ENCODE results near the gene SIRT5.

SIRT5 gene

GRCh38 chr6:13524801-13525508 lies 49.4 kb upstream of the SIRT5 start:
- H3K27ac ChIP-seq (ENCODE audit: extremely low read depth, low read depth, low read length): no peak overlapping the region
- POLR2A ChIA-PET: no interaction called here
- H3K9me3 ChIP-seq (ENCODE audit: control insufficient read depth, insufficient read depth, low read depth, low read length): no peaks in the 10 kb centered on the region
- H3K4me1 ChIP-seq (ENCODE audit: control insufficient read depth, insufficient read depth, low read length): no peaks in the 10 kb centered on the region
- H3K4me3 ChIP-seq (ENCODE audit: low read depth, low read length): no peak overlapping the region
- CTCF ChIA-PET: interaction anchor here (0.7 kb wide), 1 partner anchor 33 kb away, joined by 4 read pairs; no protein-coding TSS in a partner anchor
- no peaks in the 10 kb centered on the region for H3K36me3 ChIP-seq (ENCODE audit: control insufficient read depth in 2 of 2, insufficient read depth in 1 of 2, low read length in 2 of 2)
- peak; percentile 50; the same call in 1 of the 2 replicates for TF ChIP-seq ZNF18 (tag by site-specific recombination; IDR thresholded peaks at IDR 0.05)
- no peak for TF ChIP-seq KLF8 (tag by site-specific recombination; IDR thresholded peaks at IDR 0.05)
- TF ChIP-seq ZNF121 (tag by site-specific recombination; IDR thresholded peaks at IDR 0.05): peak; percentile 75

- Histone ChIP-seq H3K9me3 (ENCODE audit: control insufficient read depth, insufficient read depth, low read depth, low read length) (no peaks in the 10 kb centered on the region), H3K27ac (ENCODE audit: extremely low read depth, low read depth, low read length) (no peak overlapping the region), H3K4me1 (ENCODE audit: control insufficient read depth, insufficient read depth, low read length) (no peaks in the 10 kb centered on the region), H3K4me3 (ENCODE audit: low read depth, low read length) (no peak overlapping the region), H3K36me3 (ENCODE audit: control insufficient read depth in 2 of 2, insufficient read depth in 1 of 2, low read length in 2 of 2) (no peaks in the 10 kb centered on the region)
- ChIA-PET POLR2A (interaction anchor here (1.0 kb wide), 1 partner anchor 15 kb away, joined by 3 read pairs; no protein-coding TSS in a partner anchor), CTCF (interaction anchor here (0.9 to 1.3 kb wide), 2 partner anchors 10 to 12 kb away, joined by 3 to 8 read pairs; no protein-coding TSS in a partner anchor)
- TF ChIP-seq SP7 (tag by site-specific recombination; IDR thresholded peaks at IDR 0.05) (no peak), ZNF155 (tag by site-specific recombination; IDR thresholded peaks at IDR 0.05) (no peak)
Measured at GRCh38 chr6:13526357-13526726, 48.1 kb upstream of the SIRT5 start.

- Histone ChIP-seq H3K4me1 (ENCODE audit: control insufficient read depth, insufficient read depth, low read length) (no peaks in the 10 kb centered on the region), H3K27ac (ENCODE audit: extremely low read depth, low read depth, low read length) (no peak overlapping the region), H3K4me3 (ENCODE audit: low read depth, low read length) (no peak overlapping the region), H3K36me3 (ENCODE audit: control insufficient read depth in 2 of 2, insufficient read depth in 1 of 2, low read length in 2 of 2) (no peaks in the 10 kb centered on the region), H3K9me3 (ENCODE audit: control insufficient read depth, insufficient read depth, low read depth, low read length) (no peaks in the 10 kb centered on the region)
- TF ChIP-seq ZNF391 (tag by site-specific recombination; IDR thresholded peaks at IDR 0.05; ENCODE audit: borderline replicate concordance, low read depth) (no peak), ZNF274 (IDR thresholded peaks at IDR 0.05; ENCODE audit: low read length) (no peak), ZNF274 (tag by site-specific recombination; IDR thresholded peaks at IDR 0.05; ENCODE audit: borderline replicate concordance) (no peak), ZNF138 (tag by site-specific recombination; IDR thresholded peaks at IDR 0.05; ENCODE audit: borderline replicate concordance) (no peak)
- ChIA-PET POLR2A (interaction anchor here (1.0 kb wide), 1 partner anchor 15 kb away, joined by 3 read pairs; no protein-coding TSS in a partner anchor), CTCF (interaction anchor here (0.9 to 1.3 kb wide), 2 partner anchors 9 to 11 kb away, joined by 3 to 8 read pairs; no protein-coding TSS in a partner anchor)
Measured at GRCh38 chr6:13526727-13527670, 47.4 kb upstream of the SIRT5 start.

GRCh38 chr6:13527671-13528056 lies 46.7 kb upstream of the SIRT5 start:
- CTCF ChIA-PET: no interaction called here
- H3K4me3 ChIP-seq (ENCODE audit: low read depth, low read length): no peak overlapping the region
- TF ChIP-seq ZNF404 (tag by site-specific recombination; IDR thresholded peaks at IDR 0.05): no peak
- no peak for TF ChIP-seq REST (tag by site-specific recombination; IDR thresholded peaks at IDR 0.05)
- TF ChIP-seq ZNF76 (tag by site-specific recombination; IDR thresholded peaks at IDR 0.05; ENCODE audit: borderline replicate concordance, low read depth): no peak
- TF ChIP-seq ZNF677 (tag by site-specific recombination; IDR thresholded peaks at IDR 0.05): no peak
- TF ChIP-seq KLF1 (tag by site-specific recombination; IDR thresholded peaks at IDR 0.05): no peak
- no peak for TF ChIP-seq ZNF132 (tag by site-specific recombination; IDR thresholded peaks at IDR 0.05; ENCODE audit: borderline replicate concordance)
- no peak for TF ChIP-seq ZNF112 (tag by site-specific recombination; IDR thresholded peaks at IDR 0.05)
- no peak overlapping the region for H3K27ac ChIP-seq (ENCODE audit: extremely low read depth, low read depth, low read length)
- H3K4me1 ChIP-seq (ENCODE audit: control insufficient read depth, insufficient read depth, low read length): no peaks in the 10 kb centered on the region
- H3K36me3 ChIP-seq (ENCODE audit: control insufficient read depth in 2 of 2, insufficient read depth in 1 of 2, low read length in 2 of 2): no peaks in the 10 kb centered on the region
- POLR2A ChIA-PET: no interaction called here
- H3K9me3 ChIP-seq (ENCODE audit: control insufficient read depth, insufficient read depth, low read depth, low read length): no peaks in the 10 kb centered on the region

Measured in HEK293 (cell line).